RWPE1 (cell line): ENCODE results near the gene OR2AT4.

ENCODE experiments used
- CTCF ChIA-PET: fragments of 350-600 bp; sonication (Branson Sonifier 250); formaldehyde crosslinking; extraction: SDS; loops from one replicate; lab custom pipeline; 2021; lab: Yijun Ruan, JAX
- POLR2A ChIA-PET: fragments of 400-600 bp; formaldehyde crosslinking; extraction: SDS; loops from one replicate; lab custom pipeline; 2020; ENCODE audit warnings: antibody characterized with exemption; ENCODE audit not compliant: low non-redundant PET; lab: Yijun Ruan, JAX
- DNase-seq: peaks from one replicate; pipeline ENCODE4 v3.0.0; 2012; ENCODE audit warnings: low spot score
- H3K27ac ChIP-seq: fragments of 450-650 bp; 2 replicates; pipeline ENCODE4 v1.5.1; 2017
- CTCF ChIP-seq: fragments of 450-650 bp; conservative IDR thresholded peaks from 2 replicates; pipeline ENCODE4 v1.5.1; 2017; ENCODE audit warnings: low read depth, mild to moderate bottlenecking

Gene OR2AT4

GRCh38 chr11:75082601-75083216 lies 14.0 kb downstream of the OR2AT4 start:
- ChIA-PET CTCF (no interaction called here), POLR2A (no interaction called here)
- no peak overlapping the region for H3K27ac ChIP-seq
- no peak for DNase-seq
- TF ChIP-seq CTCF: no peak

GRCh38 chr11:75079546-75079945 lies 17.1 kb downstream of the OR2AT4 start:
- no peak for TF ChIP-seq CTCF
- POLR2A ChIA-PET: no interaction called here
- H3K27ac ChIP-seq: no peak overlapping the region
- CTCF ChIA-PET: no interaction called here
- no peak for DNase-seq

GRCh38 chr11:75078233-75078632 lies 18.4 kb downstream of the OR2AT4 start:
- CTCF ChIA-PET: no interaction called here
- DNase-seq: peak; percentile 13
- POLR2A ChIA-PET: no interaction called here
- no peak overlapping the region for H3K27ac ChIP-seq
- no peak for TF ChIP-seq CTCF

GRCh38 chr11:75077316-75077715 lies 19.4 kb downstream of the OR2AT4 start:
- ChIA-PET CTCF (no interaction called here), POLR2A (no interaction called here)
- no peak for TF ChIP-seq CTCF
- DNase-seq: no peak
- H3K27ac ChIP-seq: no peak overlapping the region

- no peak for TF ChIP-seq CTCF
- H3K27ac ChIP-seq: no peak overlapping the region
- DNase-seq: no peak
- ChIA-PET CTCF (no interaction called here), POLR2A (no interaction called here)
These were observed 20.0 kb downstream of the OR2AT4 start for GRCh38 chr11:75076671-75077070.

- no peak for TF ChIP-seq CTCF
- CTCF ChIA-PET: no interaction called here
- POLR2A ChIA-PET: no interaction called here
- no peak for DNase-seq
- no peak overlapping the region for H3K27ac ChIP-seq
These were observed 23.1 kb downstream of the OR2AT4 start for GRCh38 chr11:75073459-75074190.
